Measurements from ENCODE around the gene ARFRP1.
"Not testable (repeated sequence)": the region's sequence is repeated elsewhere in the genome, so short reads cannot be mapped to it uniquely, and the experiment has no call there.

ARFRP1 gene

DNA sequence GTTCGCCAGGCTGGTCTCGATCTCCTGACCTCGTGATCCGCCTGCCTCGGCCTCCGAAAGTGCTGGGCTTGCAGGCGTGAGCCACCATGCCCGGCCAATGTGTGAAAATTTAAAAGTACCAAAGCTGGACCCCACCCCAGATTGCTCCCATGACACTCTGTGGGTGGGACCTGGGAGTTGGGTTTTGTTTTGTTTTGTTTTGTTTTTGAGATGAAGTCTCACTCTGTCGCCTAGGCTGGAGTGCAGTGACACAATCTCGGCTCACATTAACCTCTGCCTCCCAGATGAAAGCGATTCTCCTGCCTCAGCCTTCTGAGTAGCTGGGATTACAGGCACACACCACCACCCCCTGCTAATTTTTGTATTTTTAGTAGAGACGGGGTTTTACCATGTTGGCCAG, 36.1 kb downstream of the ARFRP1 start:
- not testable (repeated sequence) for DNase-seq

GRCh38 chr20:63668351-63668750, 39.4 kb downstream of the ARFRP1 start:
- no peak for DNase-seq

DNA sequence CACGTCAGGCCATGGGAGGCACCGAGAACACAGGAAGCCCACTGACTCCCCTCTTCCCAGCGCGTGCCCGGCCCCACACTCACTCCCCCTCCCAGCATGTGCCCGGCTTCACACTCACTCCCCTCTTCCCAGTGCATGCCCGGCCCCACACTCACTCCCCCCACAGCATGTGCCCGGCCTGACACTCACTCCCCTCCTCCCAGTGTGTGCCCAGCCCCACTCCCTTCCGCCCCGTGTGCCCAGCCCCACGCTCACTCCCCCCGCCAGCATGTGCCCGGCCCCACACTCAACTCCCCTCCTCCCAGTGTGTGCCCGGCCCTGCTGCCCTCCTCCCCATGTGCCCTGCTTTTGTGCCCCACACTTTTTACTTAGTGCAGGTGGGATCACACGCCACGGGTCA, 39.9 kb downstream of the ARFRP1 start:
- DNase-seq = no peak

- no peak for DNase-seq
These were observed 42.1 kb downstream of the ARFRP1 start for GRCh38 chr20:63665708-63666107.

DNA sequence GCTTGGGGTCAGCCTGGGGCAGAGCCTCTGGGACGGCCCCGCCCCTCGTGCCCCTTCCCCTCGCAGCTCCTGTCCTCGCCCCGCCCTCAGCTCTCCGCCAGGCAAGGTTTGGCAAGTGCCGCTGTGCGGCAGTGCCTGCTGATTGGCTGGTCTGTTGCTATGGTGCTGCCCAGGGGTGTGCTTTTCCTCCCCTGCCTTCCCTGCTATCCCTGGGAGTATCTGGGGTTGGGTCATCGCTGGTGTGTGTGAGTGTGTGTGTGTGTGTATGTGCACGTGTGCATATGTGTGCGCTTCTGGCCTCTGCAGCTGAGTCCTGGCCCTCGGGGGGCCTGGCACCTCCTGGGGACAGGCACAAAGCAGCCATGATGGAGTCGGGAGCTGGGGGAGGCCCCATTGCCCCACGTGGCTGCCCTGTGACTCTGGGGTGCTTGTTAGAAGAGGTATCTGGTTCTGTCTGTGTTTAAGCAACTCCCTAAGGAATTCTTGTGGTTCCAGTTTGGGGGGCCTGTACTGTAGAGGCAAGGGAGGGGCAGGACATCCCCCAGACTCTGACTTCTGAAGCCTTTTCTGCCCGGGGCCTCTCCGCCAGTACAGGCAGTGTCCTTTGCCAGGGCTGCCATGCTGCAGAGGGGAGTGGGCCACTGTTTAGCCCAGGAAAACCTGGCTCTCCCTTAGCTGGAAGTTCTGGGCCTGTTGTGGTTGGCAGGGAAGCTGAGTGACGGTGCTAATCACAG, 42.7 kb downstream of the ARFRP1 start:
- DNase-seq = no peak

DNA sequence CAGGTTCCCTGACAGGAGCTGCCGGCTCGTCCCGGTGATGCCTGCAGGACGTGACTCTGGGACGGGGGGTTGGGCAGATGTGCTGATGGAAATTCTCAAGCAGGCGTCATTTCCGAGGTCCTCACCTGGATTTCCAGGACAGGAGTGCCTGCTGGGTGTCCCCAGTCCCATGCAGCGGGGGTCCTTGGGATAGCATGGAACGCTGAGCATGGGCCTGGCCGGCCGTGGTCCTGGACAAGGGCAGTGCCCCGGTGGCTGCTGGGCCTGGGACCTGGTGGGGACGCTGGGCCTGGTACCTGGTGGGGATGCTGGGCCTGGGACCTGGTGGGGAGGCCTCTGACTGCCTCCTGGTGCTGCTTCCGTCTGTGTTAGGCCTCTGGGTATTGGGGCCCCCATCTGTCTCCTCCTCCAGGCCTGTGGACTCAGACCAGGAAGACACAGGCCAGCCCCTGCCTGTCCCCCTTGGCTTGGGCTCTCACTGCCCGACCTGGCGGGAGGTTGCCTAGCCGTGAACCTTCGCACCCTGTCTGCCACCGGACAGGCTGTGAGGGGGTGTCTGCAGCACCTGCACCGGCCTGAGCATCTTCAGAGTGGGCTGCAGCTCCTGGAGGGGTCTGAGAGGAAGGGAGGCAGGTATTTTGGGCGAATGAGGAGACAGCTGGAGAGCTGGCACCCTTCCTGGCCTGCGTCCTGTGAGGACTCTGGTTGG, 43.5 kb downstream of the ARFRP1 start:
- DNase-seq = no peak

- no peak for DNase-seq
These were observed 44.3 kb downstream of the ARFRP1 start for GRCh38 chr20:63663332-63664066.

GRCh38 chr20:63662813-63663189, 45.0 kb downstream of the ARFRP1 start:
- DNase-seq = no peak

DNA sequence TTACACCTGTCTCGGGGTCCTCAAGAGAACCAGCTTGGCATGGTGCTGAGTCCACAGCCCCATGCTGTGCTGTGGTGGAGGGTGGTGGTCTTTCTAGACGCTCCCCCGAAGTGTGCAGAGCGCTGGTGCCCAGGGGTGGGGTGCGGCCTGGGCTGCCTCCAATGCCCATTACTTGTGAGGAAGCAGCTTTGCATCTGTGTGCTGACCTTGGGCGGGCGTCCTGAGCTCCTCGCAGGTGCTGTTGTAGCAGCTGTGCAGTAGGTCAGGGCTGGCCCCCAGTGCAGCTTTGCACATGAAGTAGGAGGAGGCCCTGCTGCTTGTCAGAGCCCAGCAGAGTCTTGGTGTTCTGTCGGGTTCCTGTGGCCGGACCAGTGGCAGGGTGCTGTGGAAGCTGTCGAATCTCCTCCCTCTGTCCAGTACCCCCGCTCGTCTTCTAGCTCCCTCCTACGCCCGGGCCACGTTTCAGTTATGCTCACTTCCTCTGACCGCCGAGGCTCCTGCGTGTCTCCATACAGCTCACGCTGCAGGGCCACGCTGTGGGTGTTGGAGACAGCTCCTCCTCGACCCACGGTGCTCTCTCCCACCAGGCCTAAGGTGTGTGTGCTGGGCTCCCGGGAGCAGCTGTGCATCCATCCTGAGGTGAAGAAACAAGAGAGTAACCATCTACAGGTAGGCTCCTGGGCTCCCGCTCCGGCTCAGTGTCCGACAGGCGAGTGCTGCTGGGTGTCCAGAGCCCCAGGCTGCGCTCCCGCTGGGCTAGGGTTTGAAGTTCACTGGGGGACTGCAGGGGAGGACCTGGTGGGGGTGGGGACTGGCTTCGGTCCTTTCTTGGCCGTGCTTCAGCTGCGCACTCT, 45.6 kb downstream of the ARFRP1 start:
- no peak for DNase-seq

GRCh38 chr20:63661108-63661507, 46.7 kb downstream of the ARFRP1 start:
- no peak for DNase-seq

- DNase-seq = no peak
These were observed 47.2 kb downstream of the ARFRP1 start for GRCh38 chr20:63660622-63661021.

DNA sequence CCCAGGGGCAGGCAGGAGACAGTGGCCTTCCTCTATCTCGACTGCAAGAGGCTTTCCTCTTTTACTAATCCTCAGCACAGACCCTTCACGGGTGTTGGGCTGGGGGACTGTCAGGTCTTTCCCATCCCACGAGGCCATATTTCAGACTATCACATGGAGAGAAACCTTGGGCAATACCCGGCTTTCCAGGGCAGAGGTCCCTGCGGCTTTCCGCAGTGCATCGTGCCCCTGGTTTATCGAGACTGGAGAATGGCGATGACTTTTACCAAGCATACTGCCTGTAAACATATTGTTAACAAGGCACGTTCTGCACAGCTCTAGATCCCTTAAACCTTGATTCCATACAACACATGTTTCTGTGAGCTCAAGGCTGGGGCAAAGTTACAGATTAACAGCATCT, 47.6 kb downstream of the ARFRP1 start:
- DNase-seq = not testable (repeated sequence)

- no peak for DNase-seq
These were observed 48.4 kb downstream of the ARFRP1 start for GRCh38 chr20:63659370-63659769.

- DNase-seq = no peak
These were observed 49.0 kb downstream of the ARFRP1 start for GRCh38 chr20:63658749-63659187.

DNA sequence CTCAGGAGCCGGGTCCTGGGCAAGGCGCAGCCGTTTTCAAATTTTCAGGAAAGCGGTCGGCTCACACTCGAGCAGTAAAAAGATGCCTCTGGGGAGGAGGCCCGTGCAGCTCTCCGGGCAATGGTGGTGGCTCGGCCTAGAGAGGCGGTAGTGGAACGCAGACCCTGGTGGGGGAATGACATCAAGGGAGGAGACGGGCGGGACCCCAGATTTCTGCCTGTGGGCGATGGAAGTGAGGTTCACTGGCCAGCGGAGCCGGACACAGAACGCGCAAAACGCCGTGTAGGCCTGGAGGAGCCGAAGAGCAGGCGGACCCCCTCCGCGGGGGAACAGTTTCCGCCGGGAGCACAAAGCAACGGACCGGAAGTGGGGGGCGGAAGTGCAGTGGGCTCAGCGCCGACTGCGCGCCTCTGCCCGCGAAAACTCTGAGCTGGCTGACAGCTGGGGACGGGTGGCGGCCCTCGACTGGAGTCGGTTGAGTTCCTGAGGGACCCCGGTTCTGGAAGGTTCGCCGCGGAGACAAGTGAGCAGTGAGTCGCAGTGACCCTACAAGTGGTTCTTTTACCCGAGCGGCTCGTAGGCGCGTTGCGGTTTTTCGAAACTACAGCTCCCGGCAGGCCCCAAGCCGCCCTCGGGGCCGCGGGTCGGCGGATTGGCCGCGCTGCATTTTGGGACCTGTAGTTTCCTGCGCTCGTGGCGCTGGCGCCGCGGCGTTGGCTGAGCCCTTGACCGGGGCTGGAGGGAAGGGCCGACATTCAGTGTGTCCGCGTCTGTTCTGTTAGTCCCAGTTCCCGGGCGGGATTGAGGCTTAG, 49.6 kb downstream of the ARFRP1 start, which contains the start of gene RTEL1:
TSS of gene RTEL1 (plus strand) at position 376 of the 812 bp plus-strand sequence. CDS start 1,091 bp downstream, outside the sequence.
- peak; percentile 93 for DNase-seq

DNA sequence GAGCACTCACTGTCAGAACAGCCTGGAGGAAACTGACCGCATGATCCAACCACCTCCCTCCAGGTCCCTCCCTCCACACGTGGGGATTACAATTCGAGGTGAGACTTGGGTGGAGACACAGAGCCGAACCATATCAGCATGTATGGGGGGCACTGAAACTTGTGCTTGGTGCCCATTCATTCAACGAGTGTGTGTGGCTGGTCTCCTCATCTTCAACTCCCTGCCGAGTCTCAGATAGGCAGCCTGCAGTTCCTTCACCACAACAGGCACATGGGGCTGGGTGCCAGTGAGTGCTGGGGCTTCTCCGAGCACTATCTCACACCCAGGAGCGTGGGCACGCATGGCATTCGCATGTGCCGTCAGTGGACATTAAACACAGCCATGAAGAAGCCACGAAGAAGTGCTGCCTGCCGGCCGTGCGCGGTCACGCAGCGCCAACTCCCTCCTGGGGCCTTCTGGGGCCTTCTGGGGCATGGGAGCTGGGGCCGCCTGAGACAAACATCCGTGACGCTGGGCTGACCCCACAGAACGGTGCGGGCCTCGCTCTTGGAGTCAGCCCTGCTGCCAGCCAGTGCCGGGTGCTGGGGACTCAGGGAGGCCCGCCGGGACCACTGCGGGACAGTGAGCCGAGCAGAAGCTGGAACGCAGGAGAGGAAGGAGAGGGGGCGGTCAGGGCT, 50.4 kb downstream of the ARFRP1 start:
- DNase-seq = peak; percentile 61

DNA sequence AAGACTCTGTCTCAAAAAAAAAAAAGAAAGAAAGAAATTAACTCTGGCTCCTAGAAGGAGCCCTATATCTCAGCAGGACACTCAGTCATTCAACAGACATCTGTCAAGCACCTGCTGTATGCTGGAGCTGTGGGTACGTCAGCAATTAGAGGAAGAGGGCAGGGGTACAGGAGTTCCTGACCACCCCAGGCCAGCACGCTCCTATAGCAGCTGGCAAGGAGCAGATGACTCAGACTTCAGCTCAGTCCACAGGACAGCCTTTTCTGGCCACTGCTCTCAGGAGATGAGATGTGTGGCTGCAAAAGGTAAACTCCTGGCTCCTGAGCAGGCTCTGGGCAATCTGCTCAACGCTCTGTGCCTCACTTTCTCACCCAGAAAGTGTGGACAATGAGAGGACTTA, 51.3 kb downstream of the ARFRP1 start:
- no peak for DNase-seq

DNA sequence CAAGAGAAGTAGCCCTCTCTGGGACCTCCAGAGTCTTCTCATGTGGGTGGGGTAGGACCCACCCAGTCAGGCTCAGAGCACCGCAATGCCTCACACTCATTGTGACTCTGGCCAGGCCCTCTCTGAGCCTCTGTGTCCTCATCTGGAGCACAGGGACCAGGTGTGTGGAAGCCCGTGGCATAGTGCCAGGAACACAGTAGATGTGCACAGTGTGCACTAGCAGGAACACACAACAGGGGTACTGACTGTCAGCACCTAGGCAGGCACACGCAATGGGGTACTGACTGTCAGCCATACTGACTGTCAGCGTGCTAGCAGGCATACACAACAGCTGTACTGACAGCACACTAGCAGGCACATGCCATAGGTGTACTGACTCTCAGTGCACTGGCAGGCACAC, 52.5 kb downstream of the ARFRP1 start:
- no peak for DNase-seq

DNA sequence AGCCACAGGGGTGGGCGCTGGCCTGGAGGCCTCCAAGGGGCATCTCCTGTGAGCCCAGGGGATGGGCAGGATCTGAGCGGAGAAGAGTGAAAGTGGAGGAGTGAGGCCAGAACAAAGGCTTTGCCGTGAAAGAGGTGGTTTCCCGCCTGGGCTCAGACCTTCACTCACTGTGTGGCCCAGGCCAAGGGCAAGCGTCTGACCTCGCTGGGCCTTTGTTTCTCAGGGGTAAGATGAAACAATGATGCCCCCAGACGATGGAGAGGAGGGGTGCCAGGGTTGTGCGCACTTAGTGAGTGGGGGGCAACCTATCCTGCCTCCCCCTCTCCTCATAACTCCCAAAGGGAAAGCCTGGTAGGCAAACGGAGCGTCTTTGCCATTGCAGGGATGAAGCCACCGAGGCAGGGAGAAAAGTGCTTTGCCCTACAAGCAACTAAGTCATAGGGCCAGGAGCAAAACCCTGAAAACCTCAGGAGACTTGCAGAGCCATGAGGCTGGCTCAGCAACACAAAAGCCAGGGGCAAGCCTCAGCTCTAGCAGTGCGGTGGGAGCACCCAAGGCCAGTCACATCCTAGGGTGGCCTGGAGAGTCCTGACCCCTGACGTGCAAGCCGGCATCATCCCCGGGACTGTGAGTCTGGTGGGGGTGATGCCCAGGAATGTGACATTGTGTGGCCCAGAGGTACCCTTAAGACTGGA, 53.7 kb downstream of the ARFRP1 start:
- DNase-seq = no peak
